GM18873 (cell line): Measurements from ENCODE around the gene FIGLA.

ENCODE experiments used
- ATAC-seq: cut with Tn5 transposase; IDR thresholded peaks from one replicate; pipeline ENCODE4 v1.9.1; 2021; ENCODE audit warnings: mild to moderate bottlenecking, moderate library complexity, moderate number of reproducible peaks; ENCODE audit not compliant: unreplicated experiment, low FRiP score

Gene FIGLA, protein sequence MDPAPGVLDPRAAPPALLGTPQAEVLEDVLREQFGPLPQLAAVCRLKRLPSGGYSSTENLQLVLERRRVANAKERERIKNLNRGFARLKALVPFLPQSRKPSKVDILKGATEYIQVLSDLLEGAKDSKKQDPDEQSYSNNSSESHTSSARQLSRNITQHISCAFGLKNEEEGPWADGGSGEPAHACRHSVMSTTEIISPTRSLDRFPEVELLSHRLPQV

DNA sequence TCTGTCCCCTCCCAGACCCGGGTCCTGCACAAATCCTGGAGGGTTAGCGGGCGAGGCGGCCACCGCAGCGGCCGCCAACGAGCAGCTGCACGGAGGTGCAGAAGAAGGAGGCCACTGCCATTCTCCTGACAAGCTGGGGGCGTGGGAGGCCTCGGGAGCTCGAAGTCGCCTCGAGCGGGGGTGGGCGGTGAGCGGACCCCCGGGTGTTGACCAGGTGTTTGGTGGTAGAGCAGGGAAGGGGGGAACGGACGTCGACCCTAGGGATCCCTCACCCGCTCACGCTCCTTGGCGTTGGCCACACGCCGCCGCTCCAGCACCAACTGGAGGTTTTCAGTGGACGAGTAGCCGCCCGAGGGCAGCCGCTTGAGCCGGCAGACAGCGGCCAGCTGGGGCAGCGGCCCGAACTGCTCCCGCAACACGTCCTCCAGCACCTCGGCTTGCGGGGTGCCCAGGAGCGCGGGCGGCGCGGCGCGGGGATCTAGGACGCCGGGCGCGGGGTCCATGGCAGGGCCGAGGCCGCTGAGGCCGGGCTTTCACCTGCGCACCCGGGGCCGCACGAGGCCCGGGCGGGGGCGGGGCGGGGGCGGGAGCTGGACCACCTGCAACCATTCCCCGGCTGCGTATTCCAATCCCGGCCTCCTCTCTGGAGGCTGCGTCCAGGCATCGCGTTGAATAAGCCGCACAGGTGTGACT is at the start of gene FIGLA:
TSS of gene FIGLA (minus strand) at position 508 of the 693 bp plus-strand sequence. CDS start at position 503, 5 bp downstream.
- no peak for ATAC-seq

DNA sequence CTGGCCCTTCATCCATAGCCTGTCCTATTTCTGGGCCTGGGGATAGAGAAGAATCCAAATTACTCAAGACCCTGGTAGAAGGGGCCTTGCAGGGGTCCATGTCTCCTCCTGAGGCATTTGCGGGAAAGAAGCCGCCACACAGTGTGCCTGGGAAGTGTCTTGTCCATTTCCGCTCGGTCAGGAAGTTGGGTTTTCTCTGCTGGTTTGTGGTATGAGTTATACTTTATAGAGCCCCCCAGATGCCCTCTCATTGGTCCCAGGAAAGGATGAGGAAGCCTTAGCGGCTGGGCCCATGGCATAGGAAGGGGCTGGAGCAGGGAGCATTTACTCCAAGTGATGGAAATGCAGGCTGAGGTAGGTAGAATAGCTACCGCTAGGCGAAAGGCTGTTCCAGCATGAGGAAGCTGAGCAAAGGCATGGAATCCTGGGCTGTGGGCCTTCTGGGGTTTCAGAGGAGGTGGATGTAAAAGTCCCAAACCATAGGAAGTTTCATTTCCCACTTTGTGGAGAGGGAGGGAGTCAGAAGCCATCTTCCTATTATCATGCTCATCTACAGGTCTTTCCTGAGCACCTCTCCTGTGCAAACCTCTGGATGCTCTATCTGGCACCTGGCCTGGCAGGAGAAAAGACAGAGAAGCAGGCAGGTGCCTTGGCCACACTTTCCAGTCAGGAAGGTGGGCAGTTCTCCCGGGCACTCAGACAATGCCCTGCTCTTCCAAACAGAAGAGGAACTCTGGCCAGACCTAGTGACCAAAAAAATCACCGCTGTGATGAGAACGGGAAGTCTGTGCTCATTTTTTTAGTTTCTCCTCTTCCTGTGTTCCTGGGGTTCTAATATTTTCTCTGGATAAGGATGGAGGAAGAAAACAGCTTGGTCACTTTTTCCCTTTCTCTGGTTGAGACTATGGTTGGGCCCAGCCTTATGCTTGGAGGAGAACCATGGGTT is 47.8 kb upstream of the FIGLA start:
- ATAC-seq, result no peak

DNA sequence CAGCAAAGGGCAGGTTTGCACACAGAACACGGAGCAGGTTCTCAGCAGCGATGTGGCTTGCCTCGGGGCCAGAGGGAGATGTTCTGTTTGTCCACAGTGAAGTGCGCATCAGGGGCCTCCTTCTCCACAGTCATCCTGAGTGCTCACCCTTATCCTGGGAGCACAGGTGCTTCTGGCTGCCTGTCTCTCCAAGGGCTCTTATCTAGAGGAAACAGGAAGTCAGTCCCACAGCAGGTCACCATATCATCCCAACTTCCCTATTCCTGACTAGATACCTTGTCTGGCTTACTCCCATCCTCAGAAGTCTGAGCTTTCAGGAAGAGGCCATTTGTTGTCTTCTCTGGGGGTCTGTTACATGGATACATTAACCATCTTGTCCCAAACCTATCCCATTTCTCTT is 45.2 kb upstream of the FIGLA start, which contains the start of gene CD207:
TSS of gene CD207 (minus strand) at position 174 of the 400 bp plus-strand sequence. CDS start at position 134, 40 bp downstream.
- ATAC-seq, result no peak

DNA sequence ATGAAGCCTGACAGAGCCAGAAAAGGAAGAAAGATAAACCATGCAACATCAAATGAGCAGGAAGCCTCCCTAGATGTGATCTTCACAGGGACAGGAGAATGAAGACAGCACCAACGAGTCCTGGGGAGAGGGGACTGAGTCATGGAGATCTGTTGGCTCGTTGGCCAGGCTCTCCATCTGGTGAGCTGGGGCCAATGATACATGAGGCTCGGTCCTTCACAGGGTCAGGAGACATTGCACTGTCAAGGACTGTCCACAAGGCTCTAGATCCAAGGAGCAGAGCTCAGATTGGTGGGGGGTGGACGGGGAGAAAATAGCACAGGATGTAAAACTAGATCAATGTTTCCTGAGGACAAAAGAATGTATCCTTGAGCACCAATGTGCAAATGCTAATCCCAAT is 44.4 kb upstream of the FIGLA start:
- no peak for ATAC-seq

DNA sequence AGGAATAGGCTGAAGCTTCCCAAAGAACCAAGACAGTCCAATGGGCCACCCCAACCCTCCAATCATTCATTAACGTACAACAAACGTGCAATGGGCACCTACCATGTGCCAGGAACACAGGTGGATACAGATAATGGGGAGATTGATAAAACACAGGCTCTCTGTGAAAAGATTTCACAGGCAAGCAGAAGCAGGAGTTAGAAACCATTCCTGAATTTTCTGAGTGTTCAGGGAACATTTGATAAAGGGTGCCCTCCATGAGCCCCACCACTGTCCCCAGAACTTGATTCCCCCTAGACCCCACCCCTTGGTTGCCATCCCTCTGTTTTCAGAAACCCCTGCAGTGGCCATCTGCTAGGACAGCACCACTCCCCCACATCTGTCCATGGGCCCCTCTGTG is 43.7 kb upstream of the FIGLA start:
- ATAC-seq, result no peak

DNA sequence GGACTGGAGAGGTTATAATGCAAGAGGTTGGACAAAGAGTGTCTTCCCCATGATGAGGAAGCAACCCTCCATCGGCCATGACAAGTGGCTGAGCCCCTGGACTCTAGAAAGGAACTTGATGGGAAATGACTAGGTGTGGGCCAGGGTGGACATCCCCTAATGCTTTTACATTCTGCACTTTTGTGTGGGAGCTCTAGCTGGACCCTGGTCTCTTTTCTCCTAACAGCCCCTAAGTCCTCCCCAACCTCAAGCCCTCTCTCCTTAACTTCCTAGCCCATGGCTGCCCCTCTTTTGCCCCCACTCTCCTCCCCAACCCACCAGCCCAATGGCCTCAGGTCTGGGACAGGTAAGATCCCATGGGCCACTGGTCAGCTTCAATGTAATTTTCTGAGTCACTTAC is 42.8 kb upstream of the FIGLA start:
- ATAC-seq, result no peak

DNA sequence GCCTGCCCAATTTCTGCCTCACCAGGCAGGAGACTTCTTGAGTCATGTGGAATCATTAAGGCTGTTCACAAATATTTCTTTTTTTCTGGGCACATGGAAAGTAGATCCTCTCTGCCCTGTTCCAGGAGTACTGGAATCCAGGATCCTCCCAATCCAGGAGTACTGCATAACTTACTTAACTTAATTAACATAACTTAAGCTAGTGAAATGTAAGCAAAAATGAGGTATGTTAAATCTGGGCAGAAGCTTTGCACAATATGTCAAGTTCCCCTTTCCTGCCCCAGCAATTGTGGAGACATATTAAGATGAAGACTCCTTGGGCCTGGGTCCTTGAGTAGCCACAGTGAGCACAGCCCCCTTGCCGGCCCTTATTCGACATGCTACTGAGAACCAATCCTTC is 41.9 kb upstream of the FIGLA start:
- ATAC-seq, result no peak

DNA sequence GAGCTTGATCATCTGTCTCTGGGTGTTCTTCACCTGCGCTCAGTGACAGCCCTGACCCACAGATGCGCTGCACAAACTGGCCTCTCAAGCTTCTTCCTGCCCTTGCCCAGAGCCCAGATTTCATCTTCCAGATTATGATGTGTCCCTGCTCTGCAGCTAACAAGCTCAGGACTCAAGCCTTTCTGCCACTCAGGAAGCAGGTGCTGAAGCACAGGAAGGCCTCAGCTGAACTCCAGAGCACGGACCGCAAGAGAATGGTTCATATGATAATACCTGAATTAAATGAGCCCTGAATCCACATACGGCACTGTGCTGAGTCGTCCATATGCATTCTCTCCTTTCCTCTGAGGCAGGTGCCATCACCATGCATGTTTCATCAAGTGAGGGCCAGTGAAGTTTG is 41.4 kb upstream of the FIGLA start:
- no peak for ATAC-seq

DNA sequence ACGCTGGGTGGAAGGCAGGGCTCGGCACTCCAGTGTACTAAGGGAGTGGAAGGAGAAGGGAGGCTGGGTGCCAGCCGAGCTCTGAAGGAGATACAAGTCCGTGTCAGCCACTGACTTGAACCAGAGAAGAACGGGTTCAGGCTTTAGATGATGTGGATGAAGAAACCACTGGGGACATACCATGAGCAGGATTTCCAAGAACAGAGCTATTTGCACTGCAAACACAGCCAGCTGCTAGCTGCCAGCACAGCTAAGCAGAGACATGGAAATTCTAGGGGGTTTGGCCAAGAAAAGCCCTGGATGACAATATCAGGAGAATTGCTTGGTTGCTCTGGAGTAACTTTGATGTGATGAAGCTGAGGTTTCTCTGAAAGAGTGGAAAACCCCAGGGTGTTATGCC is 39.9 kb upstream of the FIGLA start:
- no peak for ATAC-seq

DNA sequence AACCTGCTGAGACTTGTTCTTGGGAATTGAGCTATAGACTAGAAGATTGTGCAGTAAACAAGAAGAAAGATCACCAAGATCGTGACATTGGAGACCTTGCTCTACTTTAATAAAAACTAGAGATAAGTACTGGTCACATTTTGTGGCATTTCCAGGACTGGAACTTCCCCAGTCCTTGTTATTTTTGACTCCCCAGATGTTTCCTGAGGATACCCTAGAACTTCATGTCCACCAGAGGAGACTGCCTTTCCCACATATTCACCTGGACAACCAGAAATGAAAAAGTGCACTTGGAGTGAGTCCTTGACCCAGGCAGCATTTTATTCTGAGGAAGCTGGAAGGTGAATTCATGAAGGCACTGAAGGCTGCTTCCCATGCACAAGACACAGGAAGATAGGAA is 39.5 kb upstream of the FIGLA start:
- no peak for ATAC-seq

DNA sequence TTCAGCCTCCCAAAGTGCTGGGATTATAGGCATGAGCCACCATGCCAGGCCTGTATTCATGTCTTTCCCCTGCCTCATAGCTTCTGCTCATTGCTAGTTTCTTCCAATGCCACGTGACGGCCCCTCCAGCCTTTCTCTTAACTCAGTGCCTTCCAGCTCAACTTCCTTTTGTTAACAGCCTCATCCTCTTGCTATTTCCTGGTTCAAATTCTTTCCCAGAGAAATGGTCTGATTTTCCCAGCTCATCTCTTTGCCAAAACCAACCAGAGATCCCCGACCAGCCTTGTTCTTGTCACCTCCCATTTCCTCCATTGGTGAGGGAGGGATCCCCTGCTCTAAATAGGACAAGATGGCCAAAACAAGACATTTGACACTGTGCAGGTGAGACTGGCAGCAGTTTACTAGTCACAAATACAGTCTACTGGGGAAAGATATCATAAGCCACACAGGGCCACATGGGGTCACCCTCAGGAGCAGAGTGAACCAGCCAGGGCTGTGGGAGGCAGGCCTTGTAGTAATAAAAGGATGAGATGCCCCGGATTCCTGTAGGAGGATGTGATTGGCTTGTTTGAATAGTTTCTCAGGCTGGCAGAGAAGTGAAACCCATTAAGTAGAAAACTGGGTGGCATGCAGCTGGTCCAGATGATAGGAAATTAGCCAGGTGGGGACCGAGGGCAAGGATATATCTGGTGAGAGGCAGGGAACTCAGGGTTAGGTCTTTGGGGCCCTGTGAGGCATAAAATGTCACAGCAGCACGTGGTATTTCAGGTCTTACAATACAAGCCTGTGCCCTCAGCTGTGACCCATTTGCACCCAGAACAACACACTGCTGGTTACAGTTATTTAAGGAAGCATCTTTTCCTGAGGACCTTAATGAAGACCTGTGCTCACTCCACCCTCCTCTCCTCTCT is 38.7 kb upstream of the FIGLA start:
- ATAC-seq, result no peak

DNA sequence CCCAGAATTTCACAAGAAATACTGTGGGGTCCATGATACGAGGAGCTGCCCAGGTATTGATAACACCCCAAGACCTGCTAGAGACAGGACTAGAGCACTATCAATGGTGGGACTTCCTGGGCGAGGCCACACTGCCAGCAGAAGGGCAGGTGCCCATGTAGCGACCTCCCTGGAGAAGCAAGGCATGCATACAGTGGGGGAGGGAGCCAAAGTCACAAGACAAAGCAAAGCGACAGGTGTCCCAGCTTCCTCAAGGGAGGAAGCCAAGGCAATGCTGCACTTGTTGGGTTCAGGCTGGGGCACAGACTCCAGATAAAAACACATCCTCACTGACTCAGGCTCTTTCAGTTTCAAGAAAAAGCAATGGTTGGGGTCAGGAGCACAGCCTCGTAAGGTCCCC is 37.7 kb upstream of the FIGLA start:
- no peak for ATAC-seq

DNA sequence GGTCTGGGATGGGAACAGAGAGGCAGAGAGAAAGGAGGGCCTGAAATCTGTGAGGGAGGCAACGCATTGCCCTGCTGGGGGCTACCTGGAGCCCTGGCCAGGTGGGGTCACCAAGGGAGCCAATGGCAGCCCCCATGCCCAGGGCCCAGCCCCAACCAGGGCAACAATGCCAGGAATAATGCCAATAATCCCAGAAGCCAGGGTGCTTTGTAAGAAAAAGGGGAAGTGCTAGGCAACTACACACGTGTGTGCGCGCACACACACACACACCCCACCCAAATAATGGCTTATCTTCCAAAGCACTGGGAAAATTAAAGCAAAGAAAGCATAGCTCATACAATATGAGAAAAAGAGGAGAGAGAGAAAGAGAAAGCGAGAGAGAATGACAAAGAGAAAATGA is 36.9 kb upstream of the FIGLA start:
- ATAC-seq, result no peak

DNA sequence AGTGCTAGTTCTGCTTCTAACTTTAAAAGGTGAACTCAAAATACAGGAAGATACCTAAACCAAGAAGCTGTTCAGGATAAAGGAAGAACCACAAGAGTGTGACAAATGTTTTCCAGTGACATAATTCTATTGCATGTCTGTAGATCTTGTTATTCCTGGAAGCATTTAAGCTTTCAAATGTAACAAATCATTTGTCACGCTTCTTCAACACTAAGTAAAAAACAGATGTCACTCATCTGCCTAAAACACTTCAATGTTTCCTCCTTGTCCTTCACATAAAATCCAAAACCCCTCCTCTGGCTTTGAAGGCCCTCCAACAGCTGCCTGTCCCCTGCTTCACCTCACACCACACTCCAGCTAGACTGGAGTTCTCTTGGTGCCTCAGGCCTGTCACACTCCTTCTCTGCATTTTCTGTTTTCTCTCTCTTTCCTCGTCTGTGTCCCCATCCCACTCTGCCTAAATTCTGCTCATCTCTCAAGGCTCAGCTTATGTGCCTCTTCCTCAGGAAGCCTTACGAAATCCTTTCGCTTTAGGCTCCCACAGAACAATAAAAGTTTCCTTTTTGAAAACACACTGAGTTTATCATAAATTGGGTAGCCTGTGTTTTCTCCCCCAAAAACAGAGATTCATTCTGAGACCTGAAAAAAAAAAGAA is 36.4 kb upstream of the FIGLA start:
- ATAC-seq, result no peak

DNA sequence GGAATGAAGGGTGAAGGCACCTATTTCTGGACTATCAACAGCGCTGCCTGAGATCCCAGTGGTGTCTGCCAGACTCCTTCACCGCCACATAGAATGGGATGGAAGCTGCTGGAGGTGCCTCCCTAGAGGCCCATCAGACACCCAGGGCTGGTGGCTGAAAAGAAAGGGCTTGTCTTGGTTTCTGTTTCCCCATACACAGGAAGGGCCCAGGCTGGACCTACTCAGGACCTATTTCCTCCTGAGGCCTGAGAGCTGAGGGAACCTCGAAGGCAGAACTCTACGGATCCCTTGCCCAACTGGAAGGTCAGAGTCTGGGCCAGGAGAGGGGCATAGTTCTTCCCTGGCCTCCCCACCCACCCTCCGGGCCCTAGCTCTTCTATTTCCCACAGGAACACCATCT is 32.8 kb upstream of the FIGLA start:
- no peak for ATAC-seq

DNA sequence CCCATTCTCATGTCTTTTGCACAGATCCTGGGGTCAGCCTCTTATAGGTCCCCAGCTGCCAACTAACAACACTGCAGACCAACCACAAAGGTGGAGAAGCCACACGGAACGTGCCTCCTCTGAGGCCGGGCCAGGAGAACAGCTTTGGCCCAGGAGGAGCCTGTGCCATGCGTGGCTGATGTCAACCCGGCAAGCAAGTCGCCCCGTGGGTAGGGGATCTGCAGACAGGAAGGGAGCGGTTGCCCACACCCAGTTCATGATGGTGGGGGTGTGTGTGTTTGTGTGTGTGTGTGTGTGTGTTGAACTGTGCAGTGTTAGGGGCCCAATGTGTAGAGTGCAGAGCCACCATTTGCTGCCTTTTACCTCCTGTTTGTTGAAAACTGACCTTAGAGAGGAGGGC is 32.4 kb upstream of the FIGLA start:
- no peak for ATAC-seq

DNA sequence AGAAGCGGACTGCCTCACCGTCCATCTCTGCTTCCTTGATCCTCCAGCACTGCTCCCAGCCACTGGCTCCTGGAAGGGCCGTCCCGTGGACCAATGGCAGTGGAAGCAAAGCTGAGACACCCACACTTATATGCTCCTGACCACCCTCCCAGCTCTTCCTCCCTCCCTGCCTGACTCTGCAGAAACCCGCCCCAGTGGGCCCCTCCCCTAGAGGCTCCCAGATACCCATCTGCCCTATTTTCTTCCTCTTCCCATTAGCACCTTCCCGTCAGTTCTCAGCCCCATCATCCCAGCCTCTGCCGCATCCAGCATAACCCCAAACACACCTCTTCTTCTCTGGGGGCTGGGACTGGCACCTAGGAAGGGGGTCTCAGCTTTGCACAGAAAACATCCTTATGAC is 30.1 kb upstream of the FIGLA start, which contains the start of gene CLEC4F:
TSS of gene CLEC4F (minus strand) at position 101 of the 400 bp plus-strand sequence. CDS start at position 25, 76 bp downstream.
- ATAC-seq, result no peak

DNA sequence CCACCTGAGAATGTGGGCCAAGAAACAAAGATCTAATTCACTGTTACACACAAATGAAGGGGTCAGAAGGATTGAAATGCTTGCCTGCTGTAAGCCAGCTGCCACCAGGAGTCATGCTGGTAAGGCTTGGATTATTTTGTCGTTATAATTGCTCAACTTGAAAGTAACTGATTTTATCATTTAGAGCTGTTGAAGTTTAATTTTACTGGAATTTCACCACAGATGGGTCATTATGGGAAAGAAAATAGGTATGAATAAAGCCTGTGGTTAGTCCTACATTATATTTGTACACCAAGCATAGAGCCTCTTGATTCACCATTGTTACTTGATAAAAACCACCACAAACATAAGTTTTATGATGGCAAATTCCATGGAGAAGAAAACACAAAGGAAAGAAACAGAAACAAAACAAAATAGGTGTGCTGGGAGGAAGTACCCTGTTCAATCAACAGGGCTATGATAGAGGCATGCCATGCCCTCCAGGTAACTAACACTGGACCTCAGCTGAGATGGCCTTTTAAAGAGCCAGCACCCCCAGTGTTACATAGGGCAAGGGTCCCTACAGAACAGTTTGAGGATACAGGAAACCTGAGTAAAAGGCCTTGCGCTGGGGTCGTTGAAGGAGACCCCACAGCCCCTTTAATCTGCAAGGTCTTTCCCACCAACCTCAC is 27.0 kb upstream of the FIGLA start:
- ATAC-seq, result no peak

DNA sequence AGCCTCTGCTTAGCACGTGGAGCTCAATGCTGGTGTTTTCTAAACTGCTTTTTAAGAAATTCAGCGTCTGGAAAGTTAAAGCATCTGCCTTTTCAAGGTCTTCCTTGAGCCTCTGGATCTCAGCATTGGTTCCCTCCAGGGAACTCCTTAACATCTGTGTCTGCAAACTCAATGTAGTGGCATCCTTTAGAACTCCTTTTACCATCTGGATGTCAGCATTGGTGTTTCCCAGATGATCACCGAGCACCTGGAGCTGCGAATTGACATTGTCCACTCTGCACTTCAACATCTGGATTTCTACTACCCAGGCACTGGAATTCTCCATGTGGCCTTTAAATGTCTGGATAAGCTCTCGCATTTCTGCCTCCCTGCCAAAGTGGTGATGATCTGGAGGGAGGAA is 26.3 kb upstream of the FIGLA start:
- ATAC-seq, result no peak
